HG03571 (cell line): Measurements from ENCODE around the gene TREM1.

Experiments used
- ATAC-seq: cut with Tn5 transposase; IDR thresholded peaks from one replicate; pipeline ENCODE4 v1.9.1; 2021; ENCODE audit not compliant: unreplicated experiment

TREM1 gene

DNA sequence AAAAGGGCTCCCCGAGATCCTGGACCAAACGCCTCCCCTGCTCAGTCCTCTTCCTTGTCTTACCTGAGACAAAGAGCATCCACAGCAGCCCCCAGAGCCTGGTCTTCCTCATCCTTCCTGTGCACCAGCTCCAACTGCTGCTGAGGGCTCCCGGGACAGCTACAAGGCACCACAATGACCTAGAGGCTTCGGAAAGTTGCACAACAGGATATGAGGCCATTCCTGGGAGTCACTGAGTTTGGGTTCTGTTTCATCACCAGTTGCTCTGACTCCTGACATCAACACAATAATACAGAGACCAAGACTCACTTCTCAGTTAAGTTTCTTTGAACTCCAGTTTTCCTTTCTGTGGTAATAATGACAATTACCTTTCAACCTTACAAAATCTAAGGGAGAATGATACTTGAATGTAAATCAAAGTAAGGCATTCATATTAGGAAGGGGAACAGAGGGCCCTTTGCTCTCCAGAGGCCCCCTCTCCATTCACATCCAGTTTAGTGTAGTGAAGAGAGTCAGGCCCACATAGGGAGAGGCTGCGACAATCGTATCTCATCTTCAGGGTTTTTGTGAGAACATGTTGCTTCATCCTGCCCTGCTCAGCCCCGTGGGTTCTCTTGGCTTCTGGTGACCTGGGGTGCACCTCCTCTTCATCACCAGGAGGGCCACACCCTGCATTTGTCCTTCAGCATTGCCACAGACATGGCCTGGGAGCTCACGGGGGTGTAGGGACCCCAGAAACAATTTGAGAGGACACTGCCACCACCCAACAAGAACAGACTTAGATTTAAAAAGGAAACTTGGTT, at the start of gene TREM1:
TSS of gene TREM1 (minus strand) at position 139 of the 803 bp plus-strand sequence. CDS start at position 112, 27 bp downstream.
- no peak for ATAC-seq

GRCh38 chr6:41335943-41336342, 49.5 kb upstream of the TREM1 start:
- no peak for ATAC-seq

DNA sequence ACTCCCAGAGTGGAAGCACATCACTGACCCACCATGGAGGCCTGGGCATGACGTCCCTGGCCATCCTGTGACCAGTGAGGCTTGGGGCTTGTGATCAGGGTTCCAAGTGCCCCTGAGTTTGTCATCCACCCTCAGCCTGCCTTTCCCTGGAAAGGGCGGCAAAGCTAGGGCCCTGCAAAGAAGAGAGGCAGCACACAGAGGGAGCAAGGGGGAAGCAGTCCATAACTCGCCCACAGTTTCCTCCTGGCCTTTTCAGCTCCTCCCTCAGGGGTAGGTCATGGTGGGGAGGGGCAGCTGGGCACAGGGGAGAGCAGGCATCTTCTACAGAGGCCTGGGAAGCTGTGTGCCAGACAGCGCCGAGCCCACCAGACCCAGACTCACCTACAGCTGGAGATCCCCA, 48.8 kb upstream of the TREM1 start, which contains the start of gene NCR2:
TSS of gene NCR2 (plus strand) at position 313 of the 400 bp plus-strand sequence. CDS start 269 bp downstream, outside the sequence.
- ATAC-seq = no peak

DNA sequence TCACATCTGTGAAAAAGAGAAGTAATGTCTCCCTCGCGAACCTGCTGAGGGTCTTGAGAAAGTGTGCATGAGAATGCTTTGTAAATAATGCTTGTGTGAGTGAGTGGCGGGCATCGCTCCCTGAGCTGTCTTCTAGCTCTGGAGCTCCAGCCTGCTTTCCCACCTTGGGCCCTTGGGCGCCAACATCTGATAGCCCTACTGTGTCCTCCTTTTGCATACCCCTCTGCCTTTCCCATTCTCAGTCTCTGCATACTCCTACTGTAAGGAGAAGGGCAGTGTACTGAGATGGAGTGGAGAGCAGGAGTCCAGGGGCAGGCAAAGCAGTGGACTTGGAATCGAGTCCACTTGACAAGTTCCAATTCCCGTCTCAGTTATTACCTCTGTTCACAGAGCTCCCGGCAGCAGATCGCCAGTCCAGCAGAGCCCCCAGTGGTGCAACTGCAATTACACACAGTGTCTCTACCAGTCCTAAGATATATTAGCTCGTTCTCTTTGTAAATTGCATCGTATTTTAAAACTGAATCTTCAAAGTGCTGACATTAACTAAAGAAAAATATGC, 48.1 kb upstream of the TREM1 start:
- ATAC-seq = no peak

DNA sequence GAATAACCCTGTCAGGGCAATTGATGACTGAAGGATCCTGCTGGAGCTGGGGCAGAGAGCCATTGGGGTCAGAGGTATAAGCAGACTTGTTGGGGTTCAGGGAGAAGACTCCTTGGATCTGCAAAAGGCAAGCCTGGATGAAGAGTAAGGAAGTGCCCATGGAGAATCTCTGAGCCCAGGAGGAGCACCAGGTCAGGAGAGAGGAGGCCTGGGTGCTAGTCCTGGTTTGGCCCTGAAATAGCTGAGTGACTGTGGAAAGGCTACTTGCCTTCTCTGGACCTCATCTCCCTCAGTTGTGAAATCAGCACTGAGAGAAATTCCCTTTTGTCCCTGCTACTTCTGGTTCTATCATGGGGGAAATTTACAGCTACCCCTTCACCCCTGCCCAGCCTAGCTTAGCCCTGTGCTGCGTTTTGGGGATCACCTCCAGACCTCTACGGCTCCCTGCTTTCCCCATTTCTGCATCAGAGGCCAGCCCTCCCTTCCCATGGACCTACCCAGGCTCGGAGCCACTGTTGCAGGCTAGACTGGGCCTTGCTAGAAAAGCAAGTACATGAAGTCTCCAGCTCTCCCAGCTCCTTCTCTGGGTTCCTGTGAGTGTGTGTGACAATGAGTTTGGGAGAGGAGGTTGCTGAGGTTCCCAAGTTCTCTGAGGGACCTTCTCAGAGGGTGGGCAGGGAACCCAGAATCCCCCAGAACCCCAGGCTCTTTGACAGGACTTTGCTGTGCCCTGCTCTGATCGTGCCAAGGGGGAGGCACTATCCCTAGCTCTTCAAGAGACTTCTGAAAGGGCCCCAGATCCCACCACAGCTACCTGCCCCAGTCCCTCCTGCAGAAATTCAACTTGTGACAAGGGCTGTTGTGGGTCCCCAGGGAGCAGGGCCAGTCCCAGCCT, 46.6 kb upstream of the TREM1 start:
- ATAC-seq = no peak

DNA sequence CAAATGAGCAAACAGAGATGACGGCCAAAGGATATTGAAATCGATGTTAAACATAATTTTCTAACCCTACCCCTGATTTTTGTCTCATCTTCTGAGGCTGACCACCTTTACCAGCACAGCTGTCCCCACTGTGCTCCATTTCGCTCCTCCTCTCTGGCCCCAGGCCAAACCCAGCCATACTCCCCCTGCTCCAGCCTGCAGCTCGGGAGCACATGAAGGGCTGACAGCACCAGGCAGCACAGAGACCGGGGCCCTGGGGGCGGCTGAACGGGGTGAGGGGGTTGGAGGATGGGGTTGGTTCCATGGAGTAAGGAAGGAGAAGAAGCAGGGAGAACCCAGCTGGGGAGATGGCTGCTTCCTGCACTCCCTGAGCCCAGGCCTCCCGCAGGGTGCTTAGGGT, 45.8 kb upstream of the TREM1 start:
- no peak for ATAC-seq

GRCh38 chr6:41331401-41332150, 45.1 kb upstream of the TREM1 start:
- no peak for ATAC-seq

DNA sequence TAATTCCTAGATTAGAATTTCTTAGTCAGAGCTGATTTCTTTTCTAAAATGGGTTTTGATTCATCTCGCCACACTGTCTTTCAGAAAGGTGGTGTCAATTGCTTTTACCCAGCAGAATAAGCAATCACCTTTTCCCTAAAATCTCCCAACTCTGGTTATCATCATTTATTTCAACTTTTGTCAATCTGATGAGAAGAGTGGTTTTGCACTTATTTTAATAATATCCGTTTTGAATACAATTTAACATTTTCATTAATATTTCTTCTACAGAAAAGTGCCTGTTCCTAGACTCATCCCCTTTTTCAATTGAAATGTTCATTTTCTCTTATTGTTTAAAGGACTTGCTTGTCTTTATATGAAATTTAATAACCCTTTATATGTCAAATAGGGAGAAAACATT, 40.7 kb upstream of the TREM1 start:
- no peak for ATAC-seq

DNA sequence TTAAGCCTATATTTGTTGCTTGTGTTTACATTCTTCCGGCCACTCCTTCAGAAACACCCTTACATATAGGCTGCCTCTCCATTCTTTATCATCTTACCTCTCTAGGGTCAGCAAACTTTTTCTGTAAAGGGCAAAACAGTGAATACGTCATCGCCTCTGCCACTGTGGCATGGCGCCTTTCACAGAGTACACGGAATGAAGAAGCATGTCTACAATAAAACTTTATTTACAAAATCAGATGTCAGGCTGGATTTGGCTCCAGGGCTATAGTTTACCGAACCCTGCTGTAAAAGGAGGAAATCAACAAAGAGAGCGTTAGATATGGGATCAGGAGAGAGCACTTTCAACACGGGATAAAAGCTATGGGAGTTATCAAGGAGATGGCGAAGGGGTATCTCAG, 39.6 kb upstream of the TREM1 start:
- no peak for ATAC-seq

- no peak for ATAC-seq
Observed at GRCh38 chr6:41325446-41326066, 39.1 kb upstream of the TREM1 start.

GRCh38 chr6:41321183-41321582, 34.7 kb upstream of the TREM1 start:
- ATAC-seq = no peak

- ATAC-seq = peak; percentile 78
Observed at GRCh38 chr6:41318654-41319565, 32.4 kb upstream of the TREM1 start.

DNA sequence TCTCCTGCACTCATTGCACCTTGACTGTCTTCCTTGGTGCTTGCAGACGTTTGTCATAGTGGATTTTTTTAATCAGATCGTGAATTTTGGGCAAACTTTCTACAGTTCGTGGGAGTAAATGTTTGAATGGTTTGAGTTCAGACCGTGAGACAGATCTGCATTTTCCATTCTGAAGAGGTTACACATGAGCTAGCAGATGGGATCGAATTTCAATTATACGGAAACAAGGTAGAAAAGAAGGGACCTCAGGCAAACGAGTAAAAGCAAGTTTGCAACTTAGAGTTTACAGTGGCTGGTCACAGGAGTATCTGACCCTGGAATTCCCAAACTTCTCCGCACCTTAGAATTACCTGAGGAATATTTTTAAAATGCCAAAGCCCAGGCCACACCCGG, 31.8 kb upstream of the TREM1 start:
- no peak for ATAC-seq

DNA sequence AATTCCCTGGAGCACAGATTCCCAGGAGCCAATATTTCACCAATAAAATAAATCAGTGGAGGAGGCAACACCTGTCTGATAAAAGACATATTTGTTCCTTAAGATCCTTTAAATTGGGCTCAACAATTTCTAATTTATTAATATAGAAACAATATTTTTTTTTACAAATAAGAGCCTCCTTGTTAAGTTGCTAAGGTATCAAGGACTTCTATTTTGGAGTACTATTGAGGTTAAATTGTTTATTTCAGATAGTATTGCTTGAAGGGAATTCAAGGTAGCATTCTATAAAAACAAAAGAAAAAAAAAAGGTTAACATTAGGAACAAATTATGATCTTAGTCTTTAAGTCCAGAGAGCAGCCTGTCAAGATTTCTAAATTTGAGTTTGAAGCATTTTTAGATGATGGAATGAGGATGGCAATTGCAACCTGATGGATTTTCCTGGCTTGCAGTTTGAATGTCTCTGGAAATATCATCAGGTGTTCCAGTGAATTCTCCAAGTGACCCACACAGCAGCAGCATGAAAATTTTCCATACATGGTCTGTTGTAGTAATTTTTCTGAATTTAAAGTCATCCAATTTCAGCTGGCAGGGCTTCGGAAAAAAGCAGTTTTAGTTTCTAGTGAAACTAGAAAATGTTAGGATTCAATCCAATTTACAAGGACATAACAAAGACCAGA, 29.6 kb upstream of the TREM1 start:
- no peak for ATAC-seq

DNA sequence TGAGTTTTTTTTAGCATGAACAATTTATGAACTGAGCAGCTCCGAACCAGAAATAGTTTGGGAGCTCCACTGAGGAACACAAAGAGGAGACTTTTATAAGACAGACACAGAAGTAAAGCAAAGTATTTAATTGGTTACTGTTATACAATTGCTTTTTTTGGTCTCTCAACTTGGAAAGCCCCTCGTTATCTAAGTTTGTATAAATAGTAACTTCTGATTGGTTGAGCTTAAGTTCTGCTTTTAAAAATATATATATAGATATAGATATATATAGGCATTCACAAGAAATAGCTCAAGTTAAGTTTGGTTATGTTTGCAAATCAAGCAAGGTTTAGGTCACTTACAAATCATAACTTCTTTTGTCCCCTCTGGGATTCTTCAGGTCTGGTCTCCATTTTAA, 28.7 kb upstream of the TREM1 start:
- ATAC-seq = no peak

GRCh38 chr6:41306187-41306854, 19.8 kb upstream of the TREM1 start:
- no peak for ATAC-seq

GRCh38 chr6:41302638-41303037, 16.2 kb upstream of the TREM1 start:
- no peak for ATAC-seq

DNA sequence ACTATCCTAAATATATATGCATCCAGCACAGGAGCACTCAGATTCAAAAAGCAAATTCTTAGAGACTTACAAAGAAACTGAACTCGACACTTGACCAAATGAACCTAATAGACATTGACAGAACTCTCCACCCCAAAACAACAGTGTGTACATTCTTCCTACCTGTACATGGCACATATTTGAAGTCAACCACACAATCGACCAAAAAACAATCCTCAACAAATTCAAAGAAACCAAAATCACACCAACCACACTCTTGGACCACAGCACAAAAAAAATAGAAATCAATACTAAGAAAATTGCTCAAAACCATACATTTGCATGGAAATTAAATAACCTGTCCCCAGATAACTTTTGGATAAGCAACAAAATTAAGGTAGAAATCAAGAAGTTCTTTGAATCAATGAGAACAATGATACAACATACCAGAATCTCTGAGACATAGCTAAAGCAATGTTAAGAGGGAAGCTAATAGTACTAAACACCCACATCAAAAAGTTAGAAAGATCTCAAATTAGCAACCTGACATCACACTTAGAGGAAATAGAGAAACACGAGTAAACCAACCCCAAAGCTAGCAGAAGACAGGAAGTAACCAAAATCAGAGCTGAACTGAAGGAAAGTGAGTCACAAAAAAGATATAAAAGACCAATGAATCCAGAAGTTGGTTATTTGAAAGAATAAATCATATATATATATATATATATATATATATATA, 12.5 kb upstream of the TREM1 start:
- ATAC-seq = no peak
